Mammary microvascular endothelial cell (primary cell): ENCODE results near the gene GOLGA8J. TPM values are rescaled to one million over a fixed set of nuclear protein-coding genes. Genes with fewer than 3 reads are reported as not detected.

Experiments
- total RNA-seq: library from RNA; depleted of rRNA; stranded (reverse); fragments of >200 nt; gene quantifications from 2 replicates; pipeline ENCODE4 v1.2.3, GENCODE V29; 2015

GOLGA8J gene, protein sequence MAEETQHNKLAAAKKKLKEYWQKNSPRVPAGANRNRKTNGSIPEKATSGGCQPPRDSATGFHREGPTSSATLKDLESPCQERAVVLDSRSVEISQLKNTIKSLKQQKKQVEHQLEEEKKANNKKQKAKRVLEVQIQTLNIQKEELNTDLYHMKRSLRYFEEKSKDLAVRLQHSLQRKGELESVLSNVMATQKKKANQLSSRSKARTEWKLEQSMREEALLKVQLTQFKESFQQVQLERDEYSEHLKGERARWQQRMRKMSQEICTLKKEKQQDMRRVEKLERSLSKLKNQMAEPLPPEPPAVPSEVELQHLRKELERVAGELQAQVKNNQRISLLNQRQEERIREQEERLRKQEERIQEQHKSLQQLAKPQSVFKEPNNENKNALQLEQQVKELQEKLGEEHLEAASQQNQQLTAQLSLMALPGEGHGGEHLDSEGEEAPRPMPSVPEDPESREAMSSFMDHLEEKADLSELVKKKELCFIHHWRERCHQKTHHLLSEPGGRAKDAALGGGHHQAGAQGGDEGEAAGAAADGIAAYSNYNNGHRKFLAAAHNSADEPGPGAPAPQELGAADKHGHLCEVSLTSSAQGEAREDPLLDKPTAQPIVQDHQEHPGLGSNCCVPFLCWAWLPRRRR
- total RNA-seq: not detected in 2 replicates

DNA sequence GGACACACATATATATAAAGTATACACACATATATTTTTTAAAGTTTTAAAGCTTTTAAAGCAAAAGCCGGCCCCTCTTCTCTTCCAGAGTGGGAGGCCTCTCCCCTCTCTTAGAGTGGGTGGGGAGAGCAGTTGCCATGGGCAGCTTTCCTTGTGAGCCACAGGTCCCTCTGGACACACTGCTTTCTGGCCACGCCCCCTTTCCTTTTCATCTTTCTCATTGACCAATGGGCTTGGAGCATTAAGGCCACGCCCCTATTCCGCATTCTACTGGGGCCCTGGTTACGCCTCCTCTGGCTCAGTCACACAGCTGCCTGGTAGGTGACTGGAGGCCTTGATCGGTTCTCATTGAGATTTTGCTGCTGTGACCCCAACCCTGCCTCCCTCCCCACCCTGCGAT lies at the start of gene GOLGA8J:
TSS of gene GOLGA8J (plus strand) at position 301 of the 400 bp plus-strand sequence. CDS start at position 399, 98 bp downstream.

DNA sequence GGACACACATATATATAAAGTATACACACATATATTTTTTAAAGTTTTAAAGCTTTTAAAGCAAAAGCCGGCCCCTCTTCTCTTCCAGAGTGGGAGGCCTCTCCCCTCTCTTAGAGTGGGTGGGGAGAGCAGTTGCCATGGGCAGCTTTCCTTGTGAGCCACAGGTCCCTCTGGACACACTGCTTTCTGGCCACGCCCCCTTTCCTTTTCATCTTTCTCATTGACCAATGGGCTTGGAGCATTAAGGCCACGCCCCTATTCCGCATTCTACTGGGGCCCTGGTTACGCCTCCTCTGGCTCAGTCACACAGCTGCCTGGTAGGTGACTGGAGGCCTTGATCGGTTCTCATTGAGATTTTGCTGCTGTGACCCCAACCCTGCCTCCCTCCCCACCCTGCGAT lies 52.0 kb downstream of the GOLGA8J start, which contains the start of gene GOLGA8T:
TSS of gene GOLGA8T (plus strand) at position 301 of the 400 bp plus-strand sequence. CDS start at position 399, 98 bp downstream.

Other genes starting within 250 kb of the GOLGA8J start
- gene GOLGA8T, start 52.1 kb downstream of the GOLGA8J start, total RNA-seq: not detected in 2 replicates